ENCODE measurements around the gene LMAN2L. TPM values are rescaled to one million over a fixed set of nuclear protein-coding genes. Genes with fewer than 3 reads are reported as not detected.

Gene LMAN2L
- polyA plus RNA-seq, 1 donor = 25.4 TPM

GRCh38 chr2:96760036-96760985 lies 20.4 kb upstream of the LMAN2L start, which contains the start of gene CNNM4:
Gene CNNM4, plus strand, starts transcription at chr2:96760902. Its CDS starts 98 bp downstream, at chr2:96761000.
- peak; percentile 79 for DNase-seq (ENCODE audit: low read depth)

- DNase-seq (ENCODE audit: low read depth) = no peak
Observed at GRCh38 chr2:96759548-96759947, 19.7 kb upstream of the LMAN2L start.

- no peak for DNase-seq (ENCODE audit: low read depth)
Observed at GRCh38 chr2:96758987-96759386, 19.1 kb upstream of the LMAN2L start.

- DNase-seq (ENCODE audit: low read depth) = no peak
Observed at GRCh38 chr2:96757477-96757860, 17.6 kb upstream of the LMAN2L start.

- no peak for DNase-seq (ENCODE audit: low read depth)
Observed at GRCh38 chr2:96756788-96757476, 17.1 kb upstream of the LMAN2L start.

- DNase-seq (ENCODE audit: low read depth) = no peak
Observed at GRCh38 chr2:96754317-96754716, 14.5 kb upstream of the LMAN2L start.

GRCh38 chr2:96753661-96754282 lies 13.9 kb upstream of the LMAN2L start:
- DNase-seq (ENCODE audit: low read depth) = no peak

GRCh38 chr2:96751800-96752199 lies 11.9 kb upstream of the LMAN2L start:
- DNase-seq (ENCODE audit: low read depth) = no peak

- no peak for DNase-seq (ENCODE audit: low read depth)
Observed at GRCh38 chr2:96747061-96747617, 7.3 kb upstream of the LMAN2L start.

- no peak for DNase-seq (ENCODE audit: low read depth)
Observed at GRCh38 chr2:96739076-96739632, 710 bp downstream of the LMAN2L start.

- no peak for DNase-seq (ENCODE audit: low read depth)
Observed at GRCh38 chr2:96737831-96738230, 2.0 kb downstream of the LMAN2L start.

GRCh38 chr2:96737251-96737650 lies 2.6 kb downstream of the LMAN2L start:
- DNase-seq (ENCODE audit: low read depth) = no peak

- DNase-seq (ENCODE audit: low read depth) = no peak
Observed at GRCh38 chr2:96734880-96735583, 4.8 kb downstream of the LMAN2L start.

- DNase-seq (ENCODE audit: low read depth) = no peak
Observed at GRCh38 chr2:96733931-96734330, 5.9 kb downstream of the LMAN2L start.

- DNase-seq (ENCODE audit: low read depth) = no peak
Observed at GRCh38 chr2:96730212-96730611, 9.7 kb downstream of the LMAN2L start.

GRCh38 chr2:96729748-96730147 lies 10.1 kb downstream of the LMAN2L start:
- no peak for DNase-seq (ENCODE audit: low read depth)

GRCh38 chr2:96727431-96727830 lies 12.4 kb downstream of the LMAN2L start:
- DNase-seq (ENCODE audit: low read depth) = no peak

- no peak for DNase-seq (ENCODE audit: low read depth)
Observed at GRCh38 chr2:96726131-96726530, 13.7 kb downstream of the LMAN2L start.

- no peak for DNase-seq (ENCODE audit: low read depth)
Observed at GRCh38 chr2:96716388-96716787, 23.5 kb downstream of the LMAN2L start.

GRCh38 chr2:96715658-96716057 lies 24.2 kb downstream of the LMAN2L start:
- DNase-seq (ENCODE audit: low read depth) = no peak

- no peak for DNase-seq (ENCODE audit: low read depth)
Observed at GRCh38 chr2:96710985-96711384, 28.9 kb downstream of the LMAN2L start.
